NCI-H345 treated with DMSO at 0.1 percent for 48 hours (cell line): Measurements from ENCODE around the gene KCTD8.

Experiments used
- DNase-seq: peaks from one replicate; lab custom pipeline; 2025; ENCODE audit not compliant: unreplicated experiment; lab: John Stamatoyannopoulos, UW

The KCTD8 gene

GRCh38 chr4:44448521-44449461, at the start of gene KCTD8:
TSS of gene KCTD8 (minus strand) at chr4:44448809.
- DNase-seq, result peak; percentile 3

- no peak for DNase-seq
Measured at GRCh38 chr4:44494810-44495701, 46.4 kb upstream of the KCTD8 start.

GRCh38 chr4:44493924-44494323, 45.3 kb upstream of the KCTD8 start:
- DNase-seq, result no peak

- DNase-seq, result no peak
Measured at GRCh38 chr4:44487341-44487740, 38.7 kb upstream of the KCTD8 start.

- DNase-seq, result no peak
Measured at GRCh38 chr4:44479731-44480130, 31.1 kb upstream of the KCTD8 start.

- DNase-seq, result no peak
Measured at GRCh38 chr4:44462259-44462658, 13.7 kb upstream of the KCTD8 start.

GRCh38 chr4:44447563-44448504, 775 bp downstream of the KCTD8 start:
- no peak for DNase-seq

GRCh38 chr4:44446801-44447562, 1.6 kb downstream of the KCTD8 start:
- no peak for DNase-seq

- no peak for DNase-seq
Measured at GRCh38 chr4:44446191-44446590, 2.4 kb downstream of the KCTD8 start.

- DNase-seq, result no peak
Measured at GRCh38 chr4:44438687-44439086, 9.9 kb downstream of the KCTD8 start.

GRCh38 chr4:44434247-44434646, 14.4 kb downstream of the KCTD8 start:
- no peak for DNase-seq

- no peak for DNase-seq
Measured at GRCh38 chr4:44425614-44426208, 22.9 kb downstream of the KCTD8 start.

- DNase-seq, result no peak
Measured at GRCh38 chr4:44422912-44423311, 25.7 kb downstream of the KCTD8 start.

GRCh38 chr4:44421330-44422065, 27.1 kb downstream of the KCTD8 start:
- no peak for DNase-seq

- no peak for DNase-seq
Measured at GRCh38 chr4:44415251-44415650, 33.4 kb downstream of the KCTD8 start.

- no peak for DNase-seq
Measured at GRCh38 chr4:44368413-44369167, 80.0 kb downstream of the KCTD8 start.

GRCh38 chr4:44354172-44354571, 94.4 kb downstream of the KCTD8 start:
- DNase-seq, result no peak

GRCh38 chr4:44351069-44351468, 97.5 kb downstream of the KCTD8 start:
- no peak for DNase-seq
